ENCODE data around the gene TUBA3C. TPM values are rescaled to one million over a fixed set of nuclear protein-coding genes. Genes with fewer than 3 reads are reported as not detected.

TUBA3C gene
- polyA plus RNA-seq, 10 donors = 0.19 to 0.23 TPM; not detected in 8

- no peak for DNase-seq
These were observed 12.1 kb downstream of the TUBA3C start for GRCh38 chr13:19169496-19169895.

GRCh38 chr13:19161308-19161707, 20.3 kb downstream of the TUBA3C start:
- no peak for DNase-seq

- no peak for DNase-seq
These were observed 21.7 kb downstream of the TUBA3C start for GRCh38 chr13:19159761-19160420.

- DNase-seq = no peak
These were observed 22.4 kb downstream of the TUBA3C start for GRCh38 chr13:19159181-19159580.

- no peak for DNase-seq
These were observed 23.0 kb downstream of the TUBA3C start for GRCh38 chr13:19158526-19159174.

- DNase-seq = no peak
These were observed 23.6 kb downstream of the TUBA3C start for GRCh38 chr13:19158006-19158405.

- DNase-seq = no peak
These were observed 24.2 kb downstream of the TUBA3C start for GRCh38 chr13:19157461-19157860.

GRCh38 chr13:19156013-19156825, 25.4 kb downstream of the TUBA3C start:
- DNase-seq = no peak

GRCh38 chr13:19155321-19155861, 26.2 kb downstream of the TUBA3C start:
- no peak for DNase-seq

GRCh38 chr13:19154843-19155242, 26.8 kb downstream of the TUBA3C start:
- DNase-seq = no peak

- no peak for DNase-seq
These were observed 27.7 kb downstream of the TUBA3C start for GRCh38 chr13:19153782-19154450.

- DNase-seq = no peak
These were observed 29.2 kb downstream of the TUBA3C start for GRCh38 chr13:19152403-19152802.

GRCh38 chr13:19151581-19152263, 29.9 kb downstream of the TUBA3C start:
- DNase-seq = no peak

- DNase-seq = no peak
These were observed 30.9 kb downstream of the TUBA3C start for GRCh38 chr13:19150712-19151228.

GRCh38 chr13:19150226-19150625, 31.4 kb downstream of the TUBA3C start:
- no peak for DNase-seq

GRCh38 chr13:19148561-19148960, 33.1 kb downstream of the TUBA3C start:
- DNase-seq = no peak
